Prostate gland (tissue), 2 donors: Measurements from ENCODE around the gene RBM38. TPM values are rescaled to one million over a fixed set of nuclear protein-coding genes. Genes with fewer than 3 reads are reported as not detected.

Experiments used
- DNase-seq: peaks from one replicate; pipeline ENCODE4 v3.0.0-alpha.2; 2019; ENCODE audit warnings: low spot score
- H3K27ac ChIP-seq, 2 donors: fragments of 200-600 bp; sonication (generic); 2 replicates each; pipeline ENCODE4 v1.5.1; 2017 to 2019
- H3K27me3 ChIP-seq: fragments of 200-600 bp; sonication (generic); replicated peaks from 2 replicates; pipeline ENCODE4 v1.5.1; 2019; ENCODE audit not compliant: insufficient read depth
- H3K36me3 ChIP-seq, 2 donors: fragments of 200-600 bp; sonication (generic); 1 replicate in 1 of 2; 2 replicates in 1 of 2; pipeline versions ENCODE4 v1.5.1 to v1.8.1; 2017 to 2019
- H3K4me1 ChIP-seq: fragments of 200-600 bp; sonication (generic); replicated peaks from 2 replicates; pipeline ENCODE4 v1.5.1; 2019
- H3K4me3 ChIP-seq, 2 donors: fragments of 200-600 bp; sonication (generic); 2 replicates each; pipeline ENCODE4 v1.5.1; 2017 to 2019
- H3K9me3 ChIP-seq: fragments of 200-600 bp; sonication (generic); 2 replicates; pipeline ENCODE4 v1.5.1; 2017
- CTCF ChIP-seq, 4 experiments: fragments of 200-600 bp in 2 of 4; fragments of 450-650 bp in 2 of 4; sonication (generic) in 2 of 4; IDR thresholded peaks; 1 replicate in 3 of 4; 2 replicates in 1 of 4; pipeline ENCODE4 v1.5.1; 2016 to 2019; ENCODE audit warnings: antibody characterized with exemption in 4 of 4, mild to moderate bottlenecking in 2 of 4, moderate library complexity in 2 of 4
- POLR2A ChIP-seq: fragments of 450-650 bp; IDR thresholded peaks from one replicate; pipeline ENCODE4 v1.6.1; 2016; ENCODE audit warnings: antibody characterized with exemption, mild to moderate bottlenecking
- POLR2AphosphoS5 ChIP-seq: sonication (generic); formaldehyde crosslinking; IDR thresholded peaks from one replicate; pipeline ENCODE4 v1.6.1; 2017; ENCODE audit warnings: antibody characterized with exemption
- WGBS: methylation state at CpG from one replicate; pipeline ENCODE4 v1.1.5; 2018; 5-methylcytosine and 5-hydroxymethylcytosine counted together
- intact Hi-C: fragments of 100-400 bp; cut with DNase I; formaldehyde crosslinking; loops from one replicate; pipeline ENCODE4 v1.14.2; 2022
- total RNA-seq, 2 donors: library from RNA; depleted of rRNA; stranded (reverse); fragments of >200 nt; gene quantifications; one replicate each; pipeline ENCODE4 v1.1.0, GENCODE V29; 2016

RBM38 gene
- total RNA-seq, 2 donors from 2014 or later = 29.9 to 104 TPM

GRCh38 chr20:57435498-57436222 is 44.5 kb downstream of the RBM38 start:
- intact Hi-C loops = no loop called here
- TF ChIP-seq POLR2AphosphoS5 = peak; percentile 94
- peak in 1 of 4 experiments; percentile 19 for TF ChIP-seq CTCF (IDR thresholded peaks at IDR 0.05)
- TF ChIP-seq POLR2A = peak; percentile 42
- DNase-seq = peak; percentile 97
- Histone ChIP-seq H3K4me1 (peaks cover 2% of the 10 kb centered on the region), H3K4me3 (no peak overlapping the region), H3K9me3 (no peaks in the 10 kb centered on the region), H3K27me3 (no peaks in the 10 kb centered on the region), H3K27ac (peak overlapping the region; percentile 24 to 72), H3K36me3 (no peaks in the 10 kb centered on the region)
- WGBS = 29% methylated on average over 16 of the region's 25 CpGs

GRCh38 chr20:57436223-57436545 is 45.0 kb downstream of the RBM38 start:
- TF ChIP-seq POLR2AphosphoS5 (no peak), CTCF (IDR thresholded peaks at IDR 0.05) (no peak), POLR2A (no peak)
- intact Hi-C loops = no loop called here
- WGBS = 68% methylated on average over 6 of the region's 6 CpGs
- Histone ChIP-seq H3K27ac (peak overlapping the region; percentile 24 to 72), H3K9me3 (no peaks in the 10 kb centered on the region), H3K4me1 (peaks cover 3% of the 10 kb centered on the region), H3K27me3 (no peaks in the 10 kb centered on the region), H3K4me3 (no peak overlapping the region), H3K36me3 (no peaks in the 10 kb centered on the region)
- no peak for DNase-seq

GRCh38 chr20:57437267-57437666 is 46.1 kb downstream of the RBM38 start:
- no peak for DNase-seq
- Histone ChIP-seq H3K27ac (peak overlapping the region; percentile 85 to 92), H3K36me3 (no peaks in the 10 kb centered on the region), H3K27me3 (no peaks in the 10 kb centered on the region), H3K4me3 (no peak overlapping the region), H3K4me1 (peaks cover 7% of the 10 kb centered on the region), H3K9me3 (no peaks in the 10 kb centered on the region)
- intact Hi-C loops = no loop called here
- TF ChIP-seq CTCF (IDR thresholded peaks at IDR 0.05) = no peak
- 83% methylated on average over 9 of the region's 9 CpGs for WGBS

- no peaks in the 10 kb centered on the region for H3K9me3 ChIP-seq
- H3K4me3 ChIP-seq = no peak overlapping the region
- no peaks in the 10 kb centered on the region for H3K27me3 ChIP-seq
- intact Hi-C loops = no loop called here
- no peaks in the 10 kb centered on the region for H3K36me3 ChIP-seq
- WGBS = 80% methylated on average over 18 of the region's 18 CpGs
- no peak for TF ChIP-seq POLR2AphosphoS5
- no peak for TF ChIP-seq CTCF (IDR thresholded peaks at IDR 0.05)
- no peak for TF ChIP-seq POLR2A
- H3K27ac ChIP-seq = peak overlapping the region; percentile 85 to 92
- no peak for DNase-seq
- peaks cover 7% of the 10 kb centered on the region for H3K4me1 ChIP-seq
These were observed 46.6 kb downstream of the RBM38 start for GRCh38 chr20:57437672-57438330.

- DNase-seq = no peak
- Histone ChIP-seq H3K27me3 (no peaks in the 10 kb centered on the region), H3K36me3 (no peaks in the 10 kb centered on the region), H3K27ac (peak overlapping the region; percentile 85 to 92), H3K4me3 (no peak overlapping the region), H3K9me3 (no peaks in the 10 kb centered on the region), H3K4me1 (peaks cover 7% of the 10 kb centered on the region)
- TF ChIP-seq CTCF (IDR thresholded peaks at IDR 0.05) (no peak), POLR2A (no peak), POLR2AphosphoS5 (no peak)
- intact Hi-C loops = no loop called here
- 29% methylated on average over 5 of the region's 5 CpGs for WGBS
These were observed 47.4 kb downstream of the RBM38 start for GRCh38 chr20:57438552-57438951.
